Transverse colon (tissue), 4 donors: Measurements from ENCODE around the gene LRRC4C.

Source experiments
- CTCF ChIP-seq, 5 experiments: fragments of 200-600 bp in 3 of 5; fragments of 450-650 bp in 2 of 5; sonication (generic) in 3 of 5; IDR thresholded peaks; 1 replicate in 2 of 5; 2 replicates in 3 of 5; pipeline ENCODE4 v1.5.1; 2016 to 2017; ENCODE audit warnings: antibody characterized with exemption in 5 of 5, inconsistent platforms in 3 of 5, mild to moderate bottlenecking in 2 of 5, moderate library complexity in 1 of 5
- EP300 ChIP-seq: sonication (generic); formaldehyde crosslinking; IDR thresholded peaks from one replicate; pipeline ENCODE4 v1.6.1; 2017; ENCODE audit warnings: antibody characterized with exemption, low read depth
- POLR2A ChIP-seq: fragments of 450-650 bp; IDR thresholded peaks from one replicate; pipeline ENCODE4 v1.6.1; 2016; ENCODE audit warnings: antibody characterized with exemption, mild to moderate bottlenecking, moderate library complexity
- POLR2AphosphoS5 ChIP-seq, 3 donors: sonication (generic); formaldehyde crosslinking; IDR thresholded peaks; one replicate each; pipeline ENCODE4 v1.6.1; 2016; ENCODE audit warnings: antibody characterized with exemption in 3 of 3

- no peak for TF ChIP-seq CTCF (IDR thresholded peaks at IDR 0.05)
- TF ChIP-seq EP300, result no peak
- no peak for TF ChIP-seq POLR2A
- no peak for TF ChIP-seq POLR2AphosphoS5 (IDR thresholded peaks at IDR 0.05)
Measured at GRCh38 chr11:41446107-41446506, 13.3 kb downstream of the LRRC4C start.
